Skeletal muscle cell (primary cell): ENCODE data around the gene WAPL.
A peak's percentile ranks its signal among the peaks of the same experiment; 100 is the strongest.
"Not testable (repeated sequence)": the region's sequence is repeated elsewhere in the genome, so short reads cannot be mapped to it uniquely, and the experiment has no call there.

ENCODE experiments used
- DNase-seq: peaks from one replicate; pipeline ENCODE4 v3.0.0-alpha.2; 2010; ENCODE audit warnings: low read depth
- H3K4me3 ChIP-seq: 2 replicates; pipeline ENCODE4 v1.5.1; 2011; ENCODE audit warnings: low read depth, mild to moderate bottlenecking, control low read depth, low read length, moderate library complexity

Gene WAPL

DNA sequence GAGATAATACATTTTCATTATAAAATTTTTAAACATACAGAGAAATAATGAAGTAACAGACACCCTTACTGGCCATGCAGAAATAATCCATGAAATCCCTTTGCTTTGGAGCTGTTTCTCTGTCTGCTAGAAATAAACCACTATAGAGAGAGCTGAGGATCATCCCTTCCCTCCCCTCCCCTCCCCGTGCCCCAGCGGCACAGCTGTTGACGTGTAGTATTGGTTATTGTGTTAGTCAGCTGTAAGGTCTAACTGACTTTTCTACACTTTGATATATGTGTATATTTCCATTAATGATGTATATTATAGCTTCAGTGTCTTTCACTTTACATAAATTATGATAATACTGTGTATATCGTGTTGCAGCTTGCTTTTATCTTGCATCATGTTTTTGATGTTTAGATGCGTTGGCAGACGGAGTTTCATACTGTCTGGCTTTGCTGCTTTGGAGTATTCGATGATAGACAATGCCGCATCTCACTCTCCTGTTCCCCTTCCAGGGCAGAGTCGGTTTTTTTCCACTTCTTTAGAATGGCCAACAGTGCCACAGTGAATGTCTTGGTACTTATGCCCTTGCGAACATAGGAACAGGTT is 127.6 kb downstream of the WAPL start:
- no peak overlapping the region for H3K4me3 ChIP-seq
- DNase-seq, result no peak

DNA sequence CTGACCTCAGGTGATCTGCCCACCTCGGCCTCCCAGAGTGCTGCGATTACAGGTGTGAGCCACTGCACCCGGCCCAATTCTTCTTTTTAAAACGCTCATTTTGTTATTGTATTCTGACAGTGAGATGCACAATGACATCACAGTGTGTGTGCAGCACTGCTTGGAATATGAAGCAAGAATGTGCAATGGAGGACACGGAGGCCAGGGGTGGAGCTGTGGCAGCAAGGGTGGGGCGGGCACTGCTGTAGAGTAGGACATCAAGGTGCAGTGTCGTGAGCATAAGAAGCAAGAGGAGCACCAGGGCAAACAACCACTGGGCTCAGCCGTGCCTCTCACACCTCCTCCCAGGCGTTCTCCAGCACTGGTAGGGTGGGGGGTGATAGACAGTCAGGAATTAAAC is 128.2 kb downstream of the WAPL start:
- no peak overlapping the region for H3K4me3 ChIP-seq
- no peak for DNase-seq

GRCh38 chr10:86392723-86393094 is 128.9 kb downstream of the WAPL start:
- H3K4me3 ChIP-seq, result no peak overlapping the region
- no peak for DNase-seq

GRCh38 chr10:86391986-86392722 is 129.4 kb downstream of the WAPL start:
- no peak overlapping the region for H3K4me3 ChIP-seq
- DNase-seq, result no peak

DNA sequence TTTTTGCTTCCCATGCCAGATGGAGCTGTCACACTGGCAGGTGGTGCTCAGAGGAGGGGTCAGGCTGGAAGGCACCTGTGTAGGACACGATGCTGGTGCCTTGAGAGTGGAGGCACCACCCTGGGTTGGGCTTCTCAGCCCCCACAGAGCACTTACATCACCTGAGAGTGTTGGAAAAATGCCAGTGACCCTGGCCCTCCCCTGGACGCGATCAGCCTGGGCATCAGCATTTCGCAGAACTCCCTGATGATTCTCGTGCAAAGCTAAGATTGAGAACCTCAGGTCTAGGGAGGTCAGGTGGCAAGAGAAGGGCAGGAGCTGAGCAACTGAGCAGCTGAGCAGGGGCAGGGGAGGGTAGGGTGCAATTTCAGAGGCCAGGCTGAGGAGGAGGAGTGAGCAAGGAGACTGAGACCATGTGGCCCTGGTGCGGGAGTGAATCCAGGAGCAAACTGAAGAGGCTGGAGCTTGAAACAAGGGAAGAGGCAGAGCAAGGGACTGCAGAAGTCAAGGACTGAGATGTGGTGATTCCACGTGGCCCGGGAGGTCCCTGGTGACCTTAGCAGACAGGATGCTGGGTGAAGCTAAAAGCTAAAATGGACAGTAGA is 130.3 kb downstream of the WAPL start:
- DNase-seq, result no peak
- H3K4me3 ChIP-seq, result no peak overlapping the region

DNA sequence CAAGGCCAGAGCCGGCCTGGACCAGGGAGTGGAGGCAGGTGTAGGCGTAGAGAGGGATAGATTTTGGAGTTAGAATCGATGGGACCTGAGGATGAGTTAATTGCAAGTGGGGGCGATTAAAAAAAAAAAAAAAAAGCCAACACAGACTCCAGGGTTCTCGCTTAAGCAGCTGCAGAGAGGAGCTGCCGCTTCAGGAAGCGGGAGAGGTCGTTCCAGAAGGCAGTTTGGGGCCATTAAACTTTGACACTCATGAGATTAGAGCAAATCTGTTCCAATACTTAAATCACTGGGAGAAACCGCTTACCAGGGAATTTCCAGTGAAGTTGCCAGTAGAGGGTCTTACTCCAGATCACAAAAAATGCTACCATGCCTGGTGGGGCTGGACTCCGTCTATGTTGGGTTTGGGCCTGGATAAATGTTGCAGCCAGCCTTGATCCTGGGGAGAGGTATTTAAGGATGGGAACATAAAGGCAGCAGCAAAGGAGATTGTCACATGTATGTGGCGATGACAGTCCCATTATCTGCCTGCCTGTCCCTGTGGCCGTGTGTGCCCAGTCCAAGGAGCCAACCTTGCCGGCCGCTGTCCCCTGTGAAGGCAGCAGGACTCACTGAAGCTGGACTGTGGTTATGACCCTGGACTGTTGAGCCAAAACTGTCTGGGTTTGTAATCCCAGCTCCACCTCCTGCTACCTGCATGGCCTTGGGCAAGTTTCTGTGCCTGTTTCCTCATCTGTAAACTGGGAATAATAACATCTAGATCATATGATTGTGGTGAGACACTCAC is 131.1 kb downstream of the WAPL start:
- H3K4me3 ChIP-seq, result no peak overlapping the region
- no peak for DNase-seq

GRCh38 chr10:86389441-86390193 is 132.0 kb downstream of the WAPL start:
- H3K4me3 ChIP-seq, result peak overlapping the region; percentile 38
- DNase-seq, result no peak

- H3K4me3 ChIP-seq, result peak overlapping the region; percentile 38
- DNase-seq, result not testable (repeated sequence)
Observed at GRCh38 chr10:86389109-86389440, 132.5 kb downstream of the WAPL start.

- H3K4me3 ChIP-seq, result no peak overlapping the region
- no peak for DNase-seq
Observed at GRCh38 chr10:86388119-86388704, 133.4 kb downstream of the WAPL start.

- DNase-seq, result no peak
- no peak overlapping the region for H3K4me3 ChIP-seq
Observed at GRCh38 chr10:86387178-86387794, 134.3 kb downstream of the WAPL start.

DNA sequence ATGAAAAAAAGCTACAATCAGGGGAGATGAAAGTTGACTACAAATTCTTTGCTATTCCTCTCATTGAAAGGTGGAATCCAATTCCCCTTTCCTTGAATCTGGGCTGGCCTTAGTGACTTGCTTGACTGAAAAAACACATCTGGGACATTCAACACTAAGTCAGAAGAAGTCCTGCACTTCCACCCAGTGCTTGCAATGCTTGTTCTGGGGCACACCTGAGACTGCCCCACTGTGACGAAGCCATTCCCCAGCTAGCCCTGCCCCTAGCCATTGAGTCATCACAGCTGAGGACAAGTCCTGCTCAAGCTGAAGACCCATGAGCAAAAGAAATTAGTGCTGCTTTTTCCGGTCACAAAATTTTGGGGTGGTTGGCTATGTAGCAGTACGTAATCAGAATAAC is 135.8 kb downstream of the WAPL start:
- no peak overlapping the region for H3K4me3 ChIP-seq
- DNase-seq, result no peak
